ENCODE data around the gene COPS4.
"Not testable (repeated sequence)": the region's sequence is repeated elsewhere in the genome, so short reads cannot be mapped to it uniquely, and the experiment has no call there.

The COPS4 gene

GRCh38 chr4:83034630-83035494 is at the start of gene COPS4:
Gene COPS4, plus strand, starts transcription at chr4:83035183. Its CDS starts 42 bp downstream, at chr4:83035225.
- H3K36me3 ChIP-seq (ENCODE audit: insufficient read depth, low read length) = no peaks in the 10 kb centered on the region
- H3F3A ChIP-seq (ENCODE audit: low read depth) = peaks cover 2% of the 10 kb centered on the region; the same call in 1 of the 2 replicates
- H3K4me3 ChIP-seq (ENCODE audit: low read length, poor library complexity, severe bottlenecking) = peak within 1 kb of the TSS; percentile 76
- TF ChIP-seq EZH2phosphoT487 (IDR thresholded peaks at IDR 0.05; ENCODE audit: borderline replicate concordance) = no peak
- no peak for TF ChIP-seq CTCF (conservative IDR thresholded peaks at IDR 0.05; ENCODE audit: low read length)
- no peaks in the 10 kb centered on the region for H3K27me3 ChIP-seq (ENCODE audit: insufficient read depth, low read length, poor library complexity, severe bottlenecking)
- peaks cover 47% of the 10 kb centered on the region for H3K79me2 ChIP-seq (ENCODE audit: insufficient read depth, low read length)
- H3K9me3 ChIP-seq (ENCODE audit: insufficient read depth, low read depth, low read length) = no peaks in the 10 kb centered on the region
- H3K9ac ChIP-seq (ENCODE audit: low read depth, low read length, poor library complexity, severe bottlenecking) = peak within 1 kb of the TSS; percentile 80
- peaks cover 34% of the 10 kb centered on the region for H3K4me1 ChIP-seq (ENCODE audit: insufficient read depth, low read length, poor library complexity, severe bottlenecking)
- no peaks in the 10 kb centered on the region for H3K9me2 ChIP-seq (replicated peaks; ENCODE audit: low read depth, low read length)
- peak within 1 kb of the TSS; percentile 79 for H3K4me2 ChIP-seq (ENCODE audit: low read depth, low read length, poor library complexity, severe bottlenecking)
- peaks cover 14% of the 10 kb centered on the region for H4K20me1 ChIP-seq (ENCODE audit: insufficient read depth, low read length, poor library complexity, severe bottlenecking)
- H2AFZ ChIP-seq (ENCODE audit: low read length) = peak within 1 kb of the TSS; percentile 78

- H3K9me2 ChIP-seq (replicated peaks; ENCODE audit: low read depth, low read length); H3K27me3 ChIP-seq (ENCODE audit: insufficient read depth, low read length, poor library complexity, severe bottlenecking); H3F3A ChIP-seq (ENCODE audit: low read depth); H2AFZ ChIP-seq (ENCODE audit: low read length); H3K9ac ChIP-seq (ENCODE audit: low read depth, low read length, poor library complexity, severe bottlenecking); H3K4me2 ChIP-seq (ENCODE audit: low read depth, low read length, poor library complexity, severe bottlenecking); H3K4me3 ChIP-seq (ENCODE audit: low read length, poor library complexity, severe bottlenecking); H3K9me3 ChIP-seq (ENCODE audit: insufficient read depth, low read depth, low read length): not testable (repeated sequence)
- peaks cover 17% of the 10 kb centered on the region for H4K20me1 ChIP-seq (ENCODE audit: insufficient read depth, low read length, poor library complexity, severe bottlenecking)
- H3K36me3 ChIP-seq (ENCODE audit: insufficient read depth, low read length) = peaks cover 22% of the 10 kb centered on the region; the same call in 1 of the 2 replicates
- peaks cover 87% of the 10 kb centered on the region for H3K79me2 ChIP-seq (ENCODE audit: insufficient read depth, low read length)
- peaks cover 12% of the 10 kb centered on the region for H3K4me1 ChIP-seq (ENCODE audit: insufficient read depth, low read length, poor library complexity, severe bottlenecking)
Observed at GRCh38 chr4:82987519-82987918, 47.5 kb upstream of the COPS4 start.

- peaks cover 13% of the 10 kb centered on the region; the same call in 1 of the 2 replicates for H3K36me3 ChIP-seq (ENCODE audit: insufficient read depth, low read length)
- no peaks in the 10 kb centered on the region for H3K27me3 ChIP-seq (ENCODE audit: insufficient read depth, low read length, poor library complexity, severe bottlenecking)
- H3K4me3 ChIP-seq (ENCODE audit: low read length, poor library complexity, severe bottlenecking) = no peak overlapping the region
- H4K20me1 ChIP-seq (ENCODE audit: insufficient read depth, low read length, poor library complexity, severe bottlenecking) = peaks cover 17% of the 10 kb centered on the region
- H2AFZ ChIP-seq (ENCODE audit: low read length) = no peak overlapping the region
- no peaks in the 10 kb centered on the region for H3F3A ChIP-seq (ENCODE audit: low read depth)
- TF ChIP-seq CTCF (conservative IDR thresholded peaks at IDR 0.05; ENCODE audit: low read length) (no peak), EZH2phosphoT487 (IDR thresholded peaks at IDR 0.05; ENCODE audit: borderline replicate concordance) (no peak)
- H3K4me2 ChIP-seq (ENCODE audit: low read depth, low read length, poor library complexity, severe bottlenecking) = no peak overlapping the region
- no peaks in the 10 kb centered on the region for H3K9me2 ChIP-seq (replicated peaks; ENCODE audit: low read depth, low read length)
- peaks cover 12% of the 10 kb centered on the region for H3K4me1 ChIP-seq (ENCODE audit: insufficient read depth, low read length, poor library complexity, severe bottlenecking)
- no peak overlapping the region for H3K9ac ChIP-seq (ENCODE audit: low read depth, low read length, poor library complexity, severe bottlenecking)
- H3K9me3 ChIP-seq (ENCODE audit: insufficient read depth, low read depth, low read length) = no peaks in the 10 kb centered on the region
- peaks cover 92% of the 10 kb centered on the region for H3K79me2 ChIP-seq (ENCODE audit: insufficient read depth, low read length)
Observed at GRCh38 chr4:82988323-82988832, 46.6 kb upstream of the COPS4 start.

Measured in Loucy (cell line).